ENCODE results near the gene SLC17A7. TPM values are rescaled to one million over a fixed set of nuclear protein-coding genes. Genes with fewer than 3 reads are reported as not detected.
A peak's percentile ranks its signal among the peaks of the same experiment; 100 is the strongest.

Gene SLC17A7
- total and polyA plus RNA-seq, 2 donors (not counting 1 experiment from before 2014, with no cell fraction given): 0.60 to 0.89 TPM

DNA sequence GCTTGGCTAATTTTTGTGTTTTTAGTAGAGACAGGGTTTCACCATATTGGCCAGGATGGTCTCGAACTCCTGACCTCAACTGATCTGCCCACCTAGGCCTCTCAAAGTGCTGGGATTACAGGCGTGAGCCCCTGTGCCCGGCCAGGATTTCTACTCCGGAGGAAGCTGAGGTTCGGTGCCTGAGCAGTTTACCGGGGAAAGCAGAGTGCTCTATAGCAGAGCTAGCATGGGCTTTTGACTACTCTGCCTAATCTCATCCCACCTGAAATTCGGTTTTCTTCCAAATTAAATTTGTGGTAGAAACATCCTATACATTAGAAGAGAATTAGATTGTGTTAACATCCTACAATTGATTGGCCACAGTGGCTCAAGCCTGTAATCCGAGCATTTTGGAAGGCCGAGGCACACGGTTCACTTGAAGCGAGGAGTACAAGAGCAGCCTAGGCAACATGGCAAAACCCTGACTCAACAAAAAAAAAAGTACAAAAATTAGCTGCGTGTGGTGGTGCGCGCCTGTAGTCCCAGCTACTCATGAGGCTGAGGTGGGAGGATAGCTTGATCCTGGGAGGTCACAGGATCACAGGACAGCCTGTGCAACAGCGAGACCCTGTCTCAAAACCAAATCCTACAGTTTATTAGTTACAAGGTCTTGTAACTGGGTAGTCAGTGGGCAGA, 47.7 kb upstream of the SLC17A7 start:
- 25% methylated on average over 9 of the region's 15 CpGs for WGBS (ENCODE audit: insufficient coverage)
- TF ChIP-seq CTCF (IDR thresholded peaks at IDR 0.05) (no peak), EZH2 (IDR thresholded peaks at IDR 0.05; ENCODE audit: borderline replicate concordance, insufficient read depth, low read depth, low read length, poor library complexity, severe bottlenecking) (no peak)
- peak overlapping the region; percentile 91 to 97 for H3K27ac ChIP-seq (ENCODE audit: low read length in 2 of 2)
- peaks cover 17 to 36% of the 10 kb centered on the region in 2 donors for H3K4me1 ChIP-seq (ENCODE audit: control insufficient read depth in 2 of 2, insufficient read depth in 2 of 2, low read length in 2 of 2)
- ChIA-PET POLR2A (interaction anchor here (0.6 to 1.7 kb wide), 5 partner anchors 10 to 221 kb away, joined by 3 to 10 read pairs (median 4); partner anchors contain the start of genes FLT3LG and SCAF1), CTCF (interaction anchor here (0.6 to 1.8 kb wide), 4 partner anchors 10 to 171 kb away, joined by 3 to 5 read pairs (median 4); no protein-coding TSS in a partner anchor)
- H3K36me3 ChIP-seq (replicated peaks in 1 of 2; ENCODE audit: control extremely low read depth in 1 of 2, control insufficient read depth in 1 of 2, extremely low read depth in 1 of 2, insufficient read depth in 2 of 2, low read length in 1 of 2): peaks cover 10 to 44% of the 10 kb centered on the region in 2 experiments
- peak overlapping the region; percentile 100 for H3K9ac ChIP-seq (ENCODE audit: low read length)
- no peak for DNase-seq
- Mint-ChIP-seq H3K4me3 (peak overlapping the region; percentile 99), H3K9me3 (ENCODE audit: insufficient read depth) (no peaks in the 10 kb centered on the region), H3K27ac (peak overlapping the region; percentile 97), H3K27me3 (no peaks in the 10 kb centered on the region), H3K4me1 (peaks cover 49% of the 10 kb centered on the region)
- H3K79me2 ChIP-seq (ENCODE audit: control insufficient read depth, insufficient read depth, low read length): peaks cover 40% of the 10 kb centered on the region
- H4K20me1 ChIP-seq (ENCODE audit: control insufficient read depth, insufficient read depth, low read length, poor library complexity, severe bottlenecking): peaks cover 45% of the 10 kb centered on the region
- H3K9me3 ChIP-seq (ENCODE audit: control extremely low read depth in 1 of 3, control insufficient read depth in 2 of 3, insufficient read depth in 1 of 3, low read length in 2 of 3): peaks cover 0 to 1% (median 0%) of the 10 kb centered on the region in 3 donors
- no peak for ATAC-seq (ENCODE audit: low read depth)
- H3K4me3 ChIP-seq (ENCODE audit: control extremely low read depth in 1 of 5, extremely low read depth in 1 of 5, insufficient read depth in 1 of 5, low read depth in 2 of 5, low read length in 4 of 5): peak overlapping the region; percentile 92 to 100 (median 97)
- peak overlapping the region; percentile 93 for H3K4me2 ChIP-seq (replicated peaks; ENCODE audit: low read depth, low read length, poor library complexity, severe bottlenecking)
- H2AFZ ChIP-seq (ENCODE audit: insufficient read depth, low read depth, low read length, poor library complexity, severe bottlenecking): no peak overlapping the region
- H3K27me3 ChIP-seq (replicated peaks in 1 of 4; ENCODE audit: control extremely low read depth in 1 of 4, control insufficient read depth in 3 of 4, insufficient read depth in 4 of 4, low read length in 3 of 4): no peaks in the 10 kb centered on the region
- intact Hi-C loops (cut with micrococcal nuclease): no loop called here
